GM18520 (cell line): Measurements from ENCODE around the gene PDGFRA.
A peak's percentile ranks its signal among the peaks of the same experiment; 100 is the strongest.
"Not testable (repeated sequence)": the region's sequence is repeated elsewhere in the genome, so short reads cannot be mapped to it uniquely, and the experiment has no call there.

Experiments used
- ATAC-seq: cut with Tn5 transposase; IDR thresholded peaks from one replicate; pipeline ENCODE4 v1.9.1; 2021; ENCODE audit not compliant: unreplicated experiment

Gene PDGFRA

GRCh38 chr4:54227256-54228055, 1.6 kb upstream of the PDGFRA start:
- no peak for ATAC-seq

DNA sequence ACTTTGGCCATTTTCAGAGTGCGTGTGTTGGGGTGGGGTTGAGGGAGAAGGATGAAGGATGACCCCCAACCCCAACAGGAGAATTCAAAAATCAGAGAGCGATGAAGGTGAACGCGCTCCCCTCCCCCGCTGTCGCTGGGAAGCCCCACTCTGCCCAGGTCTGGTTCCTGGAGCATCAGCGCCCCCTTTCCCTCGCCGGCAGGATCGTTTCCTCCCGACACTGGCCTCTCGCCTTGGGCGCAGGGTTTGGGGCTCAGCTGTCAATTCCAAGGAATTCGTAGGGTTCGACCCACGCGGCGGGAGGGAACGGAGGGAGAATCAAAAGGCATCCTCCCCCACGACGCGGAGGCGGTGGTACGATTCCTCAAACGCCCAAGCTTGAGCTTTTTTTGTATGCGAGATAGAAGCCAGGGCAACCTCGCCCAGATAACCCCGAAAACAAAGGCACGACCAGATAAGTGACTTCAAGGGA, 1.0 kb upstream of the PDGFRA start:
- no peak for ATAC-seq

- no peak for ATAC-seq
Measured at GRCh38 chr4:54228546-54228945, 547 bp upstream of the PDGFRA start.

DNA sequence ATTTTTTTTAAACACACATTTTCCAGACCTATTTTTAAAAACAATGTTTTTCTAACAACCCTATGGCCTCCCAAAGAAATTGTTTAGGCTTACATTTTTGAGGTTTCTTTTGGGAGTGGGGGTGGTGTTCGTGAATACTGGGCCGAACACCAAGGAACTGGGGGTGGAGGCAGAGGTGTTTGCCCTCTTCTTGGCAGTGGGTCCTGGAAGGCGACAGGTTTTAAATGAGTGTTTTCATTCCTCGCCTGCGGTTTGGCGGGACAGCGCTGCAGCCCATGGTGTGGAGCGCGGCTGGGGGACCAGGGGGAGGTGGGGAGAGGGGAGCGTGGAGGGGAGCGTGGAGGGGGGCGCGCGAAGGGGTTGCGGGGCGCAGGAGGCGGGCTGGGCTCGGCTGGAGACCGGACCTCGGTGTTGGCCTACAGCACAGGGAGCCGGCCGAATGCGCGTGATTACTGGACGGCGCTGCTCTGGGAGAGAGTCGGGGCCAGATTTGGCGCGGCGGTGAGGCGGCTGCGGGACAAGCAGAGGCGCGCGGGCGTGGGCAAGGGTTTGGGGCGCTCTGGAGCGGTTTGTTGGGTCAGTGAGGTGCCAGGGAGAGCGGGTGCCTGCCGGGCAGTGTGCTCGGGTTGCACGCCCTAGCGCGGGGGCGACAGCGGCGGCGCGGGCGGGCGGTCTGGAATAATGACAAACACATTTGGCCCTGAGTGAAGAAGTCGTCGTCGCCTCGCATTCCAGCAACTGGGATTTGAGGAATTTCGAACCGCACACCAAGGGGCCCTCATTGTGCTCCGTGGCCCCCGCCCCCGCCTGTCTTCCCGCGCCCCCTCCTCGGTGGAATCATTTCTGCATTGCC, 764 bp downstream of the PDGFRA start:
- no peak for ATAC-seq

DNA sequence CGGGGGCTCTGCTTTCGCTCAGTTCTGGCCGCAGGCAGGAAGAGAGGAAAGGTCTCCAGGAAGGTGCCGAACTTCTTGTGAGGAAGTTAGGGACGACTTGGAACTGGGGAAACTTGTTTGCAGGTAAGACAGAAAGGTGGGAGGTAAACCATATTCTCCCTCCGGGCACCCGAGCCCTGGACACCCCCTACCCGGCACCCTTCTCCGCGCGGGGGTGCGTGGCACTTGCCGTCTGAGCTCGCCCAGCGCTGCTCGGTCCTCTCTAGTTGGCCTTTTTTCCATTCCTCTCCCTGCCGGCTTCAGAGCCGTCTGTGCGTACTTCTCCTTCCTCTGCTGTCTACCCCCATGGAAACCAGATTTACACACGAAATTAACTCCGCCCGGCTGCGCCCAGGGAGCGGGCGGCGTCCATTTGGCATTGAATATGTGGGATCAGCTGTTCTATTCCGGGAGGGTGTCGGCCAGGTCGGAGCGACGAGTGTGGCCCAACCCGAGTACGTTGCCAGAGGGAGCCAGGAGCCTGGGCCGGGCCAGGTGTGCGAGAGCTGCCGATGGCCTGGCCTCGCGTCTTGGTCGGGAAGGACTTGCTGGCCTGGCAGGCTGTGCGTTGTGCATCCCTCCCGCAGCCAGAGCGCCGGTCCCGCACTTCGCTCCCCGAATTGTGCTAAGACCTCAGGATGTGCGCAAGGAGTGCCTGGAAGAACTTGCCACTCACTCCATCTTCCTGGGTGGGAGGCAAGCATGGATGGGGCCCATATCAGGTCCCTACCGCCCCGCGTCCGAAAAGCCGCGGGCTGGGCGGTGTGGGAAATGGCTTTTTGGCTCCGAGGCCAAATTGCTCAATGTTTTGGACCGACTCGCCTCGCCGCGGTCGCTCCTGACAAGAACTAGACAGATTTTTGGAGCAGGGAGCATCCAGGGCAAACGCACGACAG, 1.7 kb downstream of the PDGFRA start:
- ATAC-seq, result no peak

- ATAC-seq, result no peak
Measured at GRCh38 chr4:54231419-54231767, 2.3 kb downstream of the PDGFRA start.

DNA sequence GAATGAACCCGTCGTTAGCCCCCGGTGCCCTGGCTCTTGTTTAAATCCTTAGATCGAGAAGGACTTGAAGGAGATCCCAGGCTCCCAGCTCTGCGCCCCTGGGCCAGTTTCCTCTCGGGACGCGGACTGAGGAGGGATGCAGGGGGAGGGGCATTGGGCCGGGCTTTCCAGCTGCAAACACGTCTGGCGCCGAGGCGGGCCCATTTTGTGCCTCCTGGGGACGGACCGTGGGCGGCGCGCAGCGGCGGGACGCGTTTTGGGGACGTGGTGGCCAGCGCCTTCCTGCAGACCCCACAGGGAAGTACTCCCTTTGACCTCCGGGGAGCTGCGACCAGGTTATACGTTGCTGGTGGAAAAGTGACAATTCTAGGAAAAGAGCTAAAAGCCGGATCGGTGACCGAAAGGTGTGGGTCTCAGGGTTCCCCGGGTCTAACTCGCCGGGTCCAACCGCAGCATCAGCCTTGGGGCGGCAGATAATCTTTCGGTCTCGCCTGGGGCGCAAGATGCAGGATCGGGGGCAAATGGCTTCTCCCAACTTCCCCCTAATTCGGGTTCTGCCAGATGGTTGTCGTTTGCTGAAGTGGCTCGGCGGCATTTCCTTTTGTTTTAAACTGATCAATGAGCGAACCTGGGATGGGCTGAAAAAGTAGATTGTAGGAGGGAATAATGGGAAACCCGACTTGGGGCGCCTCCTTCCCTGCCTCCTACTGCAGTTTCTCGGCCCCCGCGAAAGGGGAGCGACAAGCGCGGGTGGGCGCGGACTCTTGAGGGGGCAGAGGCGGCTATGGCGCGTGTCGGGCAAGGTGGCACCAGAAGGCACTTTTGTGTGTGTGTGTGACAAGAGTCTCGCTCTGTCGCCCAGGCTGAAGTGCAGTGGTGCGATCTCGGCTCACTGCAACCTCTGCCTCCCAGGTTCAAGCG, 2.9 kb downstream of the PDGFRA start:
- no peak for ATAC-seq

DNA sequence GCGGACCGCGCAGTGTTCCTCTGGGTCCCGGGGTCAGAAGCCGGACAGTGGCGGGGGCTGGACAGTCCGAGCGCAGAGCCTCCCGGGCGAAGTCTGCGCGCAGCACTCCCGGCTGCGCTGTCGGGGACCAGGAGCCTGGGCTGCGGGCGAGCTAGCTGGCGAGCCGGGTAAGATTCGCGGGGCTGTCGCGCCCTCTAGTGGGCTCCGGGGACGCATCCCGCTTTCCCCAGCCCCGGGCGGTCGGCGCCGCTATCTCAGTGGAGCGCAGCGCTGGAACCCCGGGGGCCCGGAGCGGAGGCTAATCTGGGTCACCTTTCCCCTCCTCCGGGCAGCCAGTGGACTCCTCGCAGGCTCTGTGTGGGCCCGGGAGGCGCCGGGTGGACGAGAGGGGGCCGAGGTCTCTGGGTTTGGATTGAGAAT, 4.2 kb downstream of the PDGFRA start:
- peak; percentile 76 for ATAC-seq

DNA sequence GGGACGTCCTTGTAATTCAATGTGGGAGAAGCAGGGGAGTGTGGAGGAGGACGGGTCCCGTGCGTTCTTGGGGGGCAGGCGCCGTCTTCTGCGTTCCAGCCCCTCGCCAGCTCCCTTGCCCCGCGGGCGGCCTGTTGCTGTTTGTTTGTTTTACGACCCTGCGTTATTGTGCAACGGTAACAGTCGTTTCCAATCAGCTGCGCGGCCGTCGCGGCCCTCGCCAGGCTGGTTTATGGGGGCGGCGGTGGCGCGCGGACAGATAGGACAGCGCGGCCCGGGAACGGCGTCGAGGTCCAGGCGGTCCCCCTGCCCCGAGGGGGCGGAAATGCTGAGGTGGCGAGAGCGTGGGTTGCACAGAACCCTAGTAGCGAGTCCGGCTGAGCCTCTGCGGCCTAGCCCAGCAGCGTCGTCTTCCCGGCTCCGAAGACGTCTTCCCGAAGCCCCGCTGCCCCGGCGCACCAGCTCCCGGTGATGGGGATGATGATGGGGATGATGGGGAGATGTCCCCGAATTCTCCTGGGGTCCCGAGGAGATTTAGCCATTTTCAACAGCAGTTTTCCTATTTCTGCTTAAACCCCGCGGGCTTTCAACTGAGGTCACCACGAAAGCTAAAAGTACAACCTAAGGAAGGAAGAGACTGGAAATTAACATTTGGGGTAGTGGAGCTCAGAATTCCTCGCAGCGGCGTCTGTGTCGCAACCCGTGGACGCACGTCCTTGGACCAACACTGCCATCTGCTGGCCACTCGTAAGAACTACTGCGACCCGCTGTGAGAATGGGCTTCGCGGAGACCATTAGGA, 4.8 kb downstream of the PDGFRA start:
- no peak for ATAC-seq

DNA sequence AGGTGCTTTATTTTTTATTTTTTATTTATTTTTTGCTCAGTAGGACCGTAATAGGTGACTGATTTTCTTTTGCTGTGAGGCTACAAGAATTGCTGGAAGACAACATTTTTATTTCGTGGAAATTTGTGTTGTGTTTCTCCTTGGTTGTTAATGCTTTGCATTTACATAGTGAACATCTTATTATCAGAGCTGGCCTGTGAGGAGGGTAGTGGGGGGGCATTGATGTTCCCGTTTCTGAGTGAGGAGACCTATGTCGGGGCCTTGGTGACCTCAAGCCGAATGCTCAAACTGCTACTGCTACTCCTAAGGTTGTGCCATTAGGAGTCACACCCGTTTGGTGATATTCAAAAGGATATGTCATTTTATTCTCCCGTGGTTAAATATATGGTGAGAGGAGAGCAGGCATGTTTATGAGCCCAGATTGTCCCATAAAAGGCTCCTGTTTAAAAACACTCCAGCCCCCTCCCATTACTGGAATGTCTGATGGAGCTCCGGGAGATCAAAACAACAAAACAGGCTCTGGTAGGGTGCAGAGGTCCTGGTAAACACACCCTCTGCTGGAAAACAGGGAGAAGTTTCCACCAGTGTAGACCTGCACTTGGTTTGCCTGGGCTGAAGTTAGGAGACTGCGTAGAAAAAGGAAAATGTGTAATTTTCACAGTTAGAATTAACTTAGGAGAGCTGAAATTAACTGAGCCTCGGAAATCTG, 5.6 kb downstream of the PDGFRA start:
- no peak for ATAC-seq

DNA sequence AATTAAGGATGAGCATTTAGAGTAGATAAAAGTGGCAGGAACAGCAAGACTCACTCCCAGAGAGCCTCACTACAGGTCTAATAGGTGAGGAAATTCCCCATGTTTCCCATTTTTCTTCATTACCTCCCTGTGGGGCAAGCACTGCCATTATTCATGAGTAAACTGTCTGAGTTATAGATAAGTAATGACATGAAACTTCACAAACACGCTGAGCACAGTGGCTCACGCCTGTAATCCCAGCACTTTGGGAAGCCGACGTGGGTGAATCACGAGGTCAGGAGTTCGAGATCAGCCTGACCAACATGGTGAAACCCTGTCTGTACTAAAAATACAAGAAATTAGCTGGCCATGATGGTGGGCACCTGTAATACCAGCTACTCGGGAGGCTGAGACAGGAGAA, 7.2 kb downstream of the PDGFRA start:
- ATAC-seq, result not testable (repeated sequence)

- ATAC-seq, result no peak
Measured at GRCh38 chr4:54237770-54238169, 8.7 kb downstream of the PDGFRA start.

DNA sequence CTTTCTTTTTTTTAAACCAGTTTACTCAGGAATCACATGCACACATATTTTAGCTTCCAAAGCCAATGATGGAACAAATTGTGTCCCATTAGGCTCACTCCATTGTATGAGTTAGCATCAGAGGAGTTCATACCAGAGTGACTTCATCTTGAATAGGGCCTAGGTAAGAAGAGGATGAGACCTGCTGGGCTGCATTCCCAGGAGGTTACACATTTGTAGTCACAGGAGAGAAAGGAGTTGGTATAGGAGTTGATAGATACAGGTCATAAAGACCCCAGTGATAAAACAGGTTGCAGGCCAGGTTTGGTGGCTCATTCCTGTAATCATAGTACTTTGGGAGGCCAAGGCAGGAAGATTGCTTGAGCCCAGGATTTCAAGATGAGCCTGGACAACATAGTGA, 9.3 kb downstream of the PDGFRA start:
- no peak for ATAC-seq

- ATAC-seq, result not testable (repeated sequence)
Measured at GRCh38 chr4:54241268-54241823, 12.3 kb downstream of the PDGFRA start.

- not testable (repeated sequence) for ATAC-seq
Measured at GRCh38 chr4:54243541-54243940, 14.4 kb downstream of the PDGFRA start.

DNA sequence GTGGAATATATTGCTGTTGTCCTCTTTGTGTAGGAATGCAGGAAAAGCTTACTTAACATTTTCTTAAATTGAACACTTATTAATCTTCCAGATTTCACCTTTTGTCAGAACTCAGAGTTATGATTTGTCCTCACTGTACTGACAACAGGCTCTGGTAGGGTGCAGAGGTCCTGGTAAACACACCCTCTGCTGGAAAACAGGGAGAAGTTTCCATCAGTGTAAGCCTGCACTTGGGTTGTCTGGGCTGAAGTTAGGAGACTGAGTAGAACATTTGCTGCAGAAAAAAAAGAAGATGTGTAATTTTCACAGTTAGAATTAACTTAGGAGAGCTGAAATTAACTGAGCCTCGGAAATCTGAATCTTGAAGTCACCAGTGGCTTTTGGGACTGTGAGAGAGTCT, 23.2 kb downstream of the PDGFRA start:
- not testable (repeated sequence) for ATAC-seq

- no peak for ATAC-seq
Measured at GRCh38 chr4:54254116-54254914, 25.2 kb downstream of the PDGFRA start.

DNA sequence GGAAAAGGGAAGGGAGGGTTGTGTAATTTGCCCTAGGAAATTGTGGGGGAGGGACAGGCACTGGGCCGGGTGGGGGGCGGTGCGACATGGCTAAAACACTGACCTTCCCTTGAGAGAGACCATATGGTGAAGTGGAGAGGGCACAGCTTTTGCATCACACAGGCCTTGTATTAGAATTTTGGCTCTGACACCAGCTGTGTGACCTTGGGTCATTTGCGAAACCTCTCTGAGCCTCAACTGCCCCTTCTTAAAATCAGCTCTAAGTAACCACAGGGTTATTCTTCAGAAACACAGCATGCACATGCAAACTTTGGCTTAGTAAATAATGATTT, 25.8 kb downstream of the PDGFRA start:
- no peak for ATAC-seq
